HepG2 (cell line): Measurements from ENCODE around the gene DCAF4L1. TPM values are rescaled to one million over a fixed set of nuclear protein-coding genes. Genes with fewer than 3 reads are reported as not detected.

Experiments used
- PRPF4 ChIP-seq: fragments of 200-400 bp; formaldehyde crosslinking; IDR thresholded peaks from 2 replicates; pipeline ENCODE4 v1.6.1; 2016; ENCODE audit warnings: low read length, low read depth; ENCODE audit not compliant: poor library complexity, severe bottlenecking
- REST ChIP-seq, 2 experiments: IDR thresholded peaks; 2 replicates each; pipeline ENCODE4 v1.6.1; 2011 to 2012; ENCODE audit warnings: low read length in 2 of 2, borderline replicate concordance in 1 of 2, low read depth in 1 of 2, mild to moderate bottlenecking in 1 of 2, moderate library complexity in 1 of 2
- THAP9 ChIP-seq: sonication (generic); formaldehyde crosslinking; IDR thresholded peaks from 2 replicates; pipeline ENCODE4; 2020; ENCODE audit warnings: missing genetic modification reagents, mild to moderate bottlenecking, borderline replicate concordance
- ZNF224 ChIP-seq: sonication (generic); formaldehyde crosslinking; IDR thresholded peaks from 2 replicates; pipeline ENCODE4 v1.5.0; 2020; ENCODE audit warnings: mild to moderate bottlenecking, missing genetic modification reagents
- ZNF407 ChIP-seq: sonication (generic); formaldehyde crosslinking; IDR thresholded peaks from one replicate; pipeline ENCODE4 v1.5.1; 2020; ENCODE audit warnings: mild to moderate bottlenecking, missing genetic modification reagents; ENCODE audit errors: not compliant biosample characterization
- ZNF543 ChIP-seq: sonication (generic); formaldehyde crosslinking; IDR thresholded peaks from 2 replicates; pipeline ENCODE4 v1.4.0; 2020; ENCODE audit warnings: mild to moderate bottlenecking, missing genetic modification reagents
- polyA plus RNA-seq, 8 experiments: library from polyadenylated mRNA; depleted of rRNA in 3 of 8; stranded (reverse) in 7 of 8; unstranded in 1 of 8; fragments of >200 nt; fragmentation: Illumina TruSeq in 4 of 8; extraction: Trizol in 4 of 8; gene quantifications; 2 replicates each; pipeline versions ENCODE4 v1.2.1 to v1.2.3, GENCODE V29; 2011 to 2016; ENCODE audit warnings: low read depth in 4 of 8, missing spikeins in 1 of 8, mixed read lengths in 1 of 8; ENCODE audit not compliant: insufficient read depth in 1 of 8
- total RNA-seq, 5 experiments: library from RNA; depleted of rRNA; stranded (reverse); fragments of >200 nt; fragmentation: Illumina TruSeq; extraction: Trizol; gene quantifications; 2 replicates each; pipeline ENCODE4 v1.2.3, GENCODE V29; 2016; ENCODE audit warnings: low read depth in 1 of 5

Gene DCAF4L1
- total and polyA plus RNA-seq, 2 of the 13 experiments (the other 11 are each of a cell fraction or from before 2014, with no cell fraction given): 0.05 to 0.09 TPM

- TF ChIP-seq REST (IDR thresholded peaks at IDR 0.05; ENCODE audit: borderline replicate concordance in 1 of 2, low read depth in 1 of 2, low read length in 2 of 2) (no peak), ZNF224 (CRISPR knock-in tag) (no peak), THAP9 (CRISPR knock-in tag) (no peak), PRPF4 (no peak), ZNF543 (no peak), ZNF407 (CRISPR knock-in tag) (no peak)
- TF ChIP-seq, all 625 proteins: peak for 0
These were observed 38.0 kb upstream of the DCAF4L1 start (continued) for GRCh38 chr4:41943506-41943905.
